ENCODE measurements around the gene ST6GAL2. TPM values are rescaled to one million over a fixed set of nuclear protein-coding genes. Genes with fewer than 3 reads are reported as not detected.

ST6GAL2 gene
- total and polyA plus RNA-seq, 2 of the 8 experiments (the other 6 are each of a cell fraction or from before 2014, with no cell fraction given) = 2.7 to 17.5 TPM

- H4K20me1 ChIP-seq (replicated peaks in 1 of 2; ENCODE audit: control insufficient read depth in 1 of 2, insufficient read depth in 2 of 2, low read length in 2 of 2) = no peaks in the 10 kb centered on the region
- H3K36me3 ChIP-seq (ENCODE audit: control insufficient read depth in 2 of 4, insufficient read depth in 4 of 4, low read length in 3 of 4) = no peaks in the 10 kb centered on the region
- no peak overlapping the region for H2AK5ac ChIP-seq (ENCODE audit: low read depth, low read length)
- H2BK5ac ChIP-seq (ENCODE audit: low read depth, low read length) = no peak overlapping the region
- no peak overlapping the region for H4K91ac ChIP-seq (replicated peaks; ENCODE audit: insufficient read length, low read length)
- H2BK15ac ChIP-seq (ENCODE audit: low read length) = no peak overlapping the region
- TF ChIP-seq ZNF274 (IDR thresholded peaks at IDR 0.05; ENCODE audit: borderline replicate concordance, extremely low read depth, low read length) (no peak), KDM4A (IDR thresholded peaks at IDR 0.05; ENCODE audit: low read depth, low read length, severe bottlenecking) (no peak), TCF12 (IDR thresholded peaks at IDR 0.05; ENCODE audit: low read depth, low read length) (no peak), SUZ12 (IDR thresholded peaks at IDR 0.05; ENCODE audit: low read length) (no peak), SRF (IDR thresholded peaks at IDR 0.05; ENCODE audit: low read depth, low read length) (no peak), GTF2F1 (IDR thresholded peaks at IDR 0.05; ENCODE audit: borderline replicate concordance, low read depth, low read length) (no peak), TEAD4 (IDR thresholded peaks at IDR 0.05; ENCODE audit: low read depth, low read length) (no peak)
- no peaks in the 10 kb centered on the region for H3K4me1 ChIP-seq (replicated peaks in 1 of 4; ENCODE audit: control insufficient read depth in 3 of 4, insufficient read depth in 4 of 4, low read length in 3 of 4)
- no peaks in the 10 kb centered on the region for H3K27me3 ChIP-seq (replicated peaks in 1 of 4; ENCODE audit: control insufficient read depth in 3 of 4, extremely low read depth in 1 of 4, insufficient read depth in 3 of 4, low read length in 3 of 4)
- no peak overlapping the region for H2BK12ac ChIP-seq (ENCODE audit: low read depth, low read length)
- no peak overlapping the region for H3K27ac ChIP-seq (ENCODE audit: low read depth, low read length)
- H3K4ac ChIP-seq (replicated peaks; ENCODE audit: insufficient read length, low read depth, low read length) = no peak overlapping the region
- H3K79me1 ChIP-seq (ENCODE audit: low read depth, low read length) = no peaks in the 10 kb centered on the region
- H3K79me2 ChIP-seq (ENCODE audit: control insufficient read depth in 1 of 2, insufficient read depth in 2 of 2, low read length in 2 of 2) = no peaks in the 10 kb centered on the region
- POLR2A ChIA-PET (ENCODE audit: partially characterized antibody) = no interaction called here
- no peak overlapping the region for H2BK20ac ChIP-seq (ENCODE audit: low read length)
- 91% methylated on average over 4 of the region's 4 CpGs; no CpG with 5 or more reads in 1 of the 2 experiments for WGBS, 2 experiments (ENCODE audit: extremely low coverage in 1 of 2, insufficient coverage in 1 of 2, insufficient read length in 1 of 2, insufficient replicate concordance in 2 of 2, low coverage in 1 of 2, low lambda C conversion rate in 2 of 2, missing lambda C conversion rate in 1 of 2)
- no peak overlapping the region for H4K8ac ChIP-seq (ENCODE audit: extremely low read depth, insufficient read depth, low read length)
- H3K23me2 ChIP-seq (ENCODE audit: low read depth, low read length) = no peaks in the 10 kb centered on the region
- no peak overlapping the region for H2AFZ ChIP-seq (ENCODE audit: low read length)
- no peaks in the 10 kb centered on the region for H3K9me3 ChIP-seq (ENCODE audit: insufficient read depth in 2 of 2, low read depth in 1 of 2, low read length in 1 of 2)
- H3K14ac ChIP-seq (ENCODE audit: insufficient read length) = no peak overlapping the region
- no peak overlapping the region for H3K56ac ChIP-seq (replicated peaks; ENCODE audit: insufficient read length, low read depth, low read length)
- no peak overlapping the region for H3K23ac ChIP-seq (ENCODE audit: insufficient read length)
- FAIRE-seq (no peak), DNase-seq (ENCODE audit: low read depth in 1 of 2, low spot score in 2 of 2) (no peak)
- CTCF ChIA-PET (ENCODE audit: partially characterized antibody) = no interaction called here
- H3K9ac ChIP-seq (replicated peaks in 1 of 4; ENCODE audit: extremely low read depth in 1 of 4, low read depth in 3 of 4, low read length in 3 of 4) = no peak overlapping the region
- H4K5ac ChIP-seq (ENCODE audit: insufficient read length, low read depth, low read length) = no peak overlapping the region
- H3K4me2 ChIP-seq (ENCODE audit: insufficient read depth in 1 of 2, low read depth in 2 of 2, low read length in 2 of 2) = no peak overlapping the region
- no peak overlapping the region for H3K4me3 ChIP-seq (ENCODE audit: extremely low read depth in 1 of 4, insufficient read depth in 2 of 4, low read depth in 3 of 4, low read length in 4 of 4)
- no peak overlapping the region for H3K18ac ChIP-seq (ENCODE audit: extremely low read depth, low read length)
- no peak overlapping the region for H2BK120ac ChIP-seq (replicated peaks; ENCODE audit: low read depth, low read length)
These were observed 73.6 kb downstream of the ST6GAL2 start for GRCh38 chr2:106812383-106812782.

Measured in H1 (cell line).